ENCODE data around the gene TBC1D22A. TPM values are rescaled to one million over a fixed set of nuclear protein-coding genes. Genes with fewer than 3 reads are reported as not detected.
A peak's percentile ranks its signal among the peaks of the same experiment; 100 is the strongest.

The TBC1D22A gene
- total RNA-seq, 1 donor from 2014 or later, result 24.2 TPM

- peaks cover 36% of the 10 kb centered on the region for H3K4me1 ChIP-seq (ENCODE audit: insufficient read depth, low read length)
Measured at GRCh38 chr22:46737105-46737975, 25.1 kb upstream of the TBC1D22A start.

GRCh38 chr22:46737976-46738646, 24.3 kb upstream of the TBC1D22A start, which contains the start of gene CERK:
CERK (minus strand) TSS chr22:46738252; CDS start chr22:46738148, 104 bp downstream.
- peaks cover 2% of the 10 kb centered on the region for H3K36me3 Mint-ChIP-seq (ENCODE audit: low read depth, unreplicated experiment)
- Histone ChIP-seq H3K4me1 (ENCODE audit: insufficient read depth, low read length) (peaks cover 36% of the 10 kb centered on the region), H3K36me3 (ENCODE audit: insufficient read depth, low read length) (no peaks in the 10 kb centered on the region), H3K4me3 (ENCODE audit: insufficient read depth, low read depth, low read length) (peak within 1 kb of the TSS; percentile 82), H2AFZ (ENCODE audit: low read depth, low read length) (peak within 1 kb of the TSS; percentile 68), H3K79me2 (ENCODE audit: insufficient read depth, low read length) (peaks cover 49% of the 10 kb centered on the region), H4K20me1 (ENCODE audit: insufficient read depth, low read length) (peaks cover 37% of the 10 kb centered on the region), H3K27me3 (ENCODE audit: insufficient read depth, low read length) (no peaks in the 10 kb centered on the region), H3K4me2 (ENCODE audit: low read length) (peak within 1 kb of the TSS; percentile 98), H3K9ac (ENCODE audit: low read length) (peak within 1 kb of the TSS; percentile 81), H3K9me3 (ENCODE audit: insufficient read depth, low read depth, low read length) (no peaks in the 10 kb centered on the region), H3K27ac (ENCODE audit: low read depth, low read length) (peak within 1 kb of the TSS; percentile 42)
- DNase-seq (ENCODE audit: low read depth) (peak; percentile 44), FAIRE-seq (no peak)
- H3K9me3 Mint-ChIP-seq (ENCODE audit: unreplicated experiment), result no peaks in the 10 kb centered on the region
- no peaks in the 10 kb centered on the region for H3K27me3 Mint-ChIP-seq (ENCODE audit: low read depth, unreplicated experiment)
- TF ChIP-seq EZH2 (IDR thresholded peaks at IDR 0.05; ENCODE audit: insufficient read depth, low read length) (no peak), CTCF (IDR thresholded peaks at IDR 0.05; ENCODE audit: insufficient read depth, low read depth, low read length) (no peak)
- peak within 1 kb of the TSS; percentile 91 for H3K4me3 Mint-ChIP-seq (ENCODE audit: unreplicated experiment)
- H3K27ac Mint-ChIP-seq (ENCODE audit: unreplicated experiment), result peak within 1 kb of the TSS; percentile 78
- peaks cover 6% of the 10 kb centered on the region for H3K4me1 Mint-ChIP-seq (ENCODE audit: low read depth, unreplicated experiment)

More at GRCh38 chr22:46737105-46737975, 25.1 kb upstream of the TBC1D22A start:
- Histone ChIP-seq H3K4me2 (ENCODE audit: low read length) (peak overlapping the region; percentile 98), H3K4me3 (ENCODE audit: insufficient read depth, low read depth, low read length) (peak overlapping the region; percentile 82), H3K79me2 (ENCODE audit: insufficient read depth, low read length) (peaks cover 55% of the 10 kb centered on the region), H3K9ac (ENCODE audit: low read length) (peak overlapping the region; percentile 81), H2AFZ (ENCODE audit: low read depth, low read length) (peak overlapping the region; percentile 56), H3K9me3 (ENCODE audit: insufficient read depth, low read depth, low read length) (no peaks in the 10 kb centered on the region), H3K36me3 (ENCODE audit: insufficient read depth, low read length) (no peaks in the 10 kb centered on the region), H3K27me3 (ENCODE audit: insufficient read depth, low read length) (no peaks in the 10 kb centered on the region), H3K27ac (ENCODE audit: low read depth, low read length) (peak overlapping the region; percentile 42), H4K20me1 (ENCODE audit: insufficient read depth, low read length) (peaks cover 41% of the 10 kb centered on the region)
- H3K4me3 Mint-ChIP-seq (ENCODE audit: unreplicated experiment), result peak overlapping the region; percentile 91
- H3K27ac Mint-ChIP-seq (ENCODE audit: unreplicated experiment), result no peak overlapping the region
- H3K27me3 Mint-ChIP-seq (ENCODE audit: low read depth, unreplicated experiment), result no peaks in the 10 kb centered on the region
- H3K36me3 Mint-ChIP-seq (ENCODE audit: low read depth, unreplicated experiment), result peaks cover 2% of the 10 kb centered on the region
- TF ChIP-seq CTCF (IDR thresholded peaks at IDR 0.05; ENCODE audit: insufficient read depth, low read depth, low read length) (no peak), EZH2 (IDR thresholded peaks at IDR 0.05; ENCODE audit: insufficient read depth, low read length) (no peak)
- DNase-seq (ENCODE audit: low read depth) (peak; percentile 22), FAIRE-seq (no peak)
- peaks cover 6% of the 10 kb centered on the region for H3K4me1 Mint-ChIP-seq (ENCODE audit: low read depth, unreplicated experiment)
- H3K9me3 Mint-ChIP-seq (ENCODE audit: unreplicated experiment), result no peaks in the 10 kb centered on the region

All from astrocyte (in vitro differentiated cells and primary cell).